Measurements from ENCODE around the gene TLR9.
A peak's percentile ranks its signal among the peaks of the same experiment; 100 is the strongest.

TLR9 gene

GRCh38 chr3:52216585-52217408, 8.6 kb downstream of the TLR9 start:
- no peak for DNase-seq

- DNase-seq = no peak
Measured at GRCh38 chr3:52215351-52215750, 10.1 kb downstream of the TLR9 start.

DNA sequence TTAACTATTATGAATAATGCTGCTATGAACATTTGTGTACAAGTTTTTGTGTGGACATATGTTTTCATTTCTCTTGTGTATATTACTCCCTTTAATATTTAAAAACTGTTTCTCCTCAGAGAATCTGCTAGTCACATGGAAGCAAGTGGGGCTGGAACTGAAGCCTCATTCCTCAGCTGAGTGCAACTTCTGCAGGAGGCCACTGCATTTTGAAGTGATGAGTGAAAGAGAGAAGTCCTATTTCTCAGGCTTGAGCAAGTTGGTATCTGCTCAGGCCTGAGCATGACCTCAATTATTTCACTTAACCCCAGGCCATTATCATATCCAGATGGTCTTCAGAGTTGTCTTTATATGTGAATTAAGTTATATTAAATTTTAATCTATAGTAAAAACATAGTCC, 11.5 kb downstream of the TLR9 start:
- no peak for DNase-seq

GRCh38 chr3:52213005-52213404, 12.4 kb downstream of the TLR9 start:
- no peak for DNase-seq

DNA sequence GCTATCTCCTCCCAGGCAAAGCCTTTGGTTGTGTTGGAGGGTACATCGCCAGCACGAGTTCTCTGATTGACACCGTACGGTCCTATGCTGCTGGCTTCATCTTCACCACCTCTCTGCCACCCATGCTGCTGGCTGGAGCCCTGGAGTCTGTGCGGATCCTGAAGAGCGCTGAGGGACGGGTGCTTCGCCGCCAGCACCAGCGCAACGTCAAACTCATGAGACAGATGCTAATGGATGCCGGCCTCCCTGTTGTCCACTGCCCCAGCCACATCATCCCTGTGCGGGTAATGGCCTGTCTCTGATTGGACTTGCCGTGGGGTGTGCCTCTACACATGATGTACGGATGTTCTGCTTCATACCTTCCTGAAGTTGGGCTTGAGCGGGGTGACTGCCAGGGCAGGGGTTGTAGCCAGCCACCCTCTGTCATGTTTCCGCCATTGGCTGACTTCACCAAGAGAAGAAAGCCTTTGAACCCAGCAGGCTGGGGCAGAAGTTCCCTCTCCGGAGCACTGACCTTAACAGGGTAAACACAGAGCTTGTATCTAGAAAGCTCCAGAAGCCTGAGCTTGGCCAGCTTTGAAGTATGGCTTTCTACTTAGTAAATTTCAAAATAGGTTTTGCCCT, 14.1 kb downstream of the TLR9 start:
- no peak for DNase-seq

DNA sequence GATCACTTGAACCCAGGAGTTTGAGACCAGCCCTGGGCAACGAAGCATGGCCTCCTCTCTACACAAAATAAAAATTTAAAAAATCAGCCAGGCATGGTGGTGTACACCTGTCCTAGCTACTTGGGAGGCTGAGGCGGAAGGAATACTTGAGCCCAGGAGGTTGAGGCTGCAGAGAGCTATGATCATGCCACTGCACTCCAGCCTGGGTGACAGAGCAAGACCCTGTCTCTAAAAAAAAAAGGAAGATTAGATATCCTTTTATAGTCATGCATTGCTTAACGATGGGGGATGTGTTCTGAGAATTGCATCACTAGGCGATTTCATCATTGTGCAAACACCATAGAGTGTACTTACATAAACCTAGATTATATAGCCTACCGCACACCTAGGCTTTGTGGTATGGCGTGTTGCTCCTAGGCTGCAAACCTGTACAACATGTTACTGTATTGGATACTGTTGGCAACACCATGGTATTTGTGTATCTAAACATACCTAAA, 14.8 kb downstream of the TLR9 start:
- peak; percentile 15 for DNase-seq

DNA sequence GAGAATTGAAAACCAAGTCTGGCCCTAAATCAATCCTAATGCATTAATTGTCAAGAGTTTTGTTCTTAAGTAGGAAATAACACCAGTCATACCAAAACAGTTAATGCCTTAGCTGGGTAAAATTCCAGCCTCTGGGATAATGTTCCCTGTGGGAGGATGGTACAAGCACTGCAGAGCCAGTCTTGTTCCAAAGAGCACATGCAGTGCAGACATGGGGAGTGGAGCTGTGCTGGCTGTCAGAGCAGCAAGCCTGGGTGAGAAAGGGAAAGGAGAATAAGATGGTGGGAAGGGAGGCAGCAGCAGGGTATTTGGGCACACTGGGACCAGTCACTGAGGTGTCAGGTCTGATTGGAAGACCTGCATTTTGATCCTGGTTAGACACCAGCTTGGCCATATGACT, 15.4 kb downstream of the TLR9 start:
- DNase-seq = no peak

DNA sequence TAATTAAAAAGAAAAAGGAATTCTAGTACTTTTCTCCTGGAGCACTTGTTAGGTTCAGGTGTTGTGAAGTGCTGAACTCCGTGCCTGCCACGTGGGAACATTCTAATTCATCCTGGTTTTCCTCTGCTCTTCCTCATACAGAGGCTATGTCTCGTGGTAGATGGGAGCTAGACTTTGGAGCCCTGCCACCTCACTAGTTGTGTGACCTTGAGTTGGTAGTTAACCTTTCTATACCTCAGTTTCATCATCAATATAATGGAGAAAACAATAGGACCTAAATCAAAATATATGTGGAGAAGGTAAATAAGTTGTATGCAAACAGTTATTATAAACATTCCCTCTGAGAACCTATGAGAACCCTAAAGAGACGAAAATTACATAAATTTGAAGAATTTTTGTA, 16.9 kb downstream of the TLR9 start:
- no peak for DNase-seq

DNA sequence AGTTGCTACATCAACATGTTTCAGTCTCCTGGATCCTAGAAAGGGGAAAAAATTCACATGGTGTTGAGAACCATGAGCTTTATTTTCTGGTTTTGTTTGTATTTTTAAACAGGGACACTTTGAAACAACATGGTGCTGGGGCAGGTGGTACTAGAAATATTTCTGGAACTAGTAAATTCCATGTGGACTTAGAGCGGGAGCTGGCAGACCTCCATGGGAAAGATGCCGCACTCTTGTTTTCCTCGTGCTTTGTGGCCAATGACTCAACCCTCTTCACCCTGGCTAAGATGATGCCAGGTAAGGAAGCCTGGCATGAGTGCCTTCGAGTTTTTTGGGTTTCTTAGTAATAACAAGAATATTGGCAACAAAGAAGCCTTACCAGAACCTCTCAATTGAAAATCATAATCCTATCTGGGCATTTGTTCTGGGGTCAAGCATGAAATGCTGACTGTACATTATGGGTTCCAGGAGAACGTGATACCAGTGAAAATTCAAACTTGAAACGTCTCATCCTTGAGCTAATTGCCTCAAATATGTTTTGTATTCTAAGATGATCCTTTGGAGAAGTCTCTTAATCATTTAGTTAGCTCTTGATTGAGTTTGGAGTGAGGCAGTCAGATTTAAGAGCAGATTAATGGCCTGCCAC, 19.6 kb downstream of the TLR9 start:
- no peak for DNase-seq

DNA sequence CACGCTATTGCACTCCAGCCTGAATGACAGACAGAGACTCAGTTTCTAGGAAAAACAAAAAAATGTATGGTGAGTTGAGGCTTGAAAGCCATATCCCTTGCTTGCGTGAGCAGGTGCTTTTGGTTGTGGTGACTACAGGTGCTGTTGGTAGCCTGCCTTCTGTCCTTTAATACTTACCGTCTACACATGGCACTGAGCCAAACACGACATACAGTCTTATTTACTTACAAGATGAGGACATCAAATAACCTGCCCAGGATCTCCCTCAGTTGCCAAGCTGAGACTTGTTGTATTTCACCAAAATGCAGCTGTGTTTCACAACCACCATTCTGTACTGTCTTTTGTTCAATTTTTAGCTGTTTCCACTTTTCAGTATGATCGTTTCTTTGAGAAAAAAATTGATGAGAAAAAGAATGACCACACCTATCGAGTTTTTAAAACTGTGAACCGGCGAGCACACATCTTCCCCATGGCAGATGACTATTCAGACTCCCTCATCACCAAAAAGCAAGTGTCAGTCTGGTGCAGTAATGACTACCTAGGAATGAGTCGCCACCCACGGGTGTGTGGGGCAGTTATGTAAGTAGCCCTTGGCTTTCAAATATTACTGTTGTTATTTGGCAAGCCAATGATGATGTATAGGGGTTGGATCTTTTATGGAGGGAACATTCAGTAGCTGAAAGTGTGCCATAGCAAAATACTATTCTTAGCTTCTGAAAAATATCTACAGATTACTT, 20.9 kb downstream of the TLR9 start:
- DNase-seq = peak; percentile 65

DNA sequence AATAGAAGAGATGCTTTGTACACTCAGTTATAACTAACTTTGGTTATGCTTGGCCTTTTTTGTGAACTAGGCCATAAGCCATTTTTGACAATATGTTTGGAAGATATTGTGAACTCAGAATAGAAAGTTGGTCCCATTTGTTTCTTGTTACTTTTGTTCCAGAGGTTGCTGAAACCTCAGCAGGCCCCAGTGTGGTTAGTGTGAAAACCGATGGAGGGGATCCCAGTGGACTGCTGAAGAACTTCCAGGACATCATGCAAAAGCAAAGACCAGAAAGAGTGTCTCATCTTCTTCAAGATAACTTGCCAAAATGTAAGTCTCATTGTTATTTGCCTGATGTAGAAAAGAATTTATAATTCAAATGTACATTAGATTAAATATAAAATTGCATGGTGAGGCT, 21.7 kb downstream of the TLR9 start:
- DNase-seq = no peak

DNA sequence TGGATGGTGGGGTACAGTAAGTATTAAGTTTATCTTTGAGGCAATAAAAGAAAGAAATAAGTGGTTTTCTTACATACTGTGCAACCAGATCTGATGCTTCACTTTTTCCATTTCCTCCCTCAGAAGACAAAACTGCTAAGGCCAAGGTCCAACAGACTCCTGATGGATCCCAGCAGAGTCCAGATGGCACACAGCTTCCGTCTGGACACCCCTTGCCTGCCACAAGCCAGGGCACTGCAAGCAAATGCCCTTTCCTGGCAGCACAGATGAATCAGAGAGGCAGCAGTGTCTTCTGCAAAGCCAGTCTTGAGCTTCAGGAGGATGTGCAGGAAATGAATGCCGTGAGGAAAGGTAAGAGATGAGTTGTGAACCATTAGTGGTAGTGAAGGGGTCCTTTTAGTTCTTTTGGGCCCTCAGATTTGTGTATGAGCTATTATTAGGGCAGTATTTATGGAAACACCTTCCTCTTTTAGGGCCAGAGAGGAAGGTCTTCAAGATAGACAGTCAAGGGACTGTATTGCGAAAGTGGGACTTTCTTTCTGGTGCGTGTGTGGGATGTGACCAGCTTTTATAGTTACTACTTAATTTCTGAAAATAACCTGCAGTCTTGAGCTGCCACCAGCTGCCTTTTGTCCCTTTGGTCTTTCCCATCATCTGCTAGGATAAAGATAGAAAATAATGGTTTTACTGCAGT, 22.9 kb downstream of the TLR9 start:
- no peak for DNase-seq

GRCh38 chr3:52200981-52201679, 24.3 kb downstream of the TLR9 start:
- no peak for DNase-seq

GRCh38 chr3:52198643-52199608, 26.5 kb downstream of the TLR9 start:
- no peak for DNase-seq

DNA sequence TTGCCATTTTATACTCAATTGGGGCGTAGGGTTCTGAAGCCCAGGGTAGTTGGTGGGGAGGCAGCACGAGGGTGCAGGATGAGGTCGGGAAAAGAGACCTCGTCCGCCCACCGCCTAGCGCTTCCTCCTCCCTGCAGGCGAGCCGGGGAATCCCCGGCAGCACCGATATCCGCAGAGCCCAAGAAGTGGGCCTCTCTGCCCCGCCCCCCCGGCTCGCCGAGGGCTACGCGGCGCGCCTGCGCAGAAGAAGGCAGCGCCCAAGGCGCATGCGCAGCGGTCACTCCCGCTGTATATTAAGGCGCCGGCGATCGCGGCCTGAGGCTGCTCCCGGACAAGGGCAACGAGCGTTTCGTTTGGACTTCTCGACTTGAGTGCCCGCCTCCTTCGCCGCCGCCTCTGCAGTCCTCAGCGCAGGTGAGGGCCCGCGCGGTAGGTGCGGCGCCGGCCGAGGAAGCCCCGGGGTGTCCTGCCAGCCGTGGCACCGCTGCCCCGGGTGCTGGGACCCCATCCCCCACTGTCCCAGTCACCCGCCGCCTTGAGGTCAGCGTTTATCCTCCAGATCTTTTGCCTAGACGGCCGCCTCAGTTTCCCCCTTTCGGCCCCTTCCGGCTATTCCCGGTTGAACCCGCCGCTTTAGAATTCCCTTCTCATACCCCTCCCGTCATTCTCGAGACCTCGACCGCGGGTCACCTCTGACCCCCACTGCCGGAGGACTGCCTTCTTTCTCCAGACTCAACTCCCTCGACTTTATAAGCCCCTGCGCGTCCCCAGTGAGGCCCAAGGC, 27.4 kb downstream of the TLR9 start, which contains the start of gene ALAS1:
Gene ALAS1, plus strand, starts transcription at position 319 of the 784 bp plus-strand sequence. CDS start 1,082 bp downstream, outside the sequence.
- peak; percentile 58 for DNase-seq

GRCh38 chr3:52197499-52197841, 28.0 kb downstream of the TLR9 start:
- DNase-seq = no peak

DNA sequence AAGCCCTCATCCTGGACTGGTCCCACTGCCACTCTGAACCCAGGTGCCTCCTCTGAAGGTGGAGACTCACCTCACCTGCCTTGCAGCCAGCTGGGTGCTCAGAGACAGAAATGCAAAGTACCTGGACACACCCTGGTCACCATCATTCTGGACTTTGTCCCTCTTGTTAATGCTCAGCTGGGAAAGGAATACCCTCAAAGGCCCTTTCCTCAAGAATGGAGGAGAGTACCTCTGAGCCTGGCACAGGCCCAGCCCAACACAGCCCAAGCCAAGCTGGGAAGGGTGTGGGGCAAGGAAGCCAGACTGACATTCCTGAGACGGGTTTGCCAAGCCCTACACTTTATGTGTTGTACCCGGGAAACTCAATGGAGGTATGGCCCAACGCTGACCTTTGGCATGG, 28.5 kb downstream of the TLR9 start:
- no peak for DNase-seq

DNA sequence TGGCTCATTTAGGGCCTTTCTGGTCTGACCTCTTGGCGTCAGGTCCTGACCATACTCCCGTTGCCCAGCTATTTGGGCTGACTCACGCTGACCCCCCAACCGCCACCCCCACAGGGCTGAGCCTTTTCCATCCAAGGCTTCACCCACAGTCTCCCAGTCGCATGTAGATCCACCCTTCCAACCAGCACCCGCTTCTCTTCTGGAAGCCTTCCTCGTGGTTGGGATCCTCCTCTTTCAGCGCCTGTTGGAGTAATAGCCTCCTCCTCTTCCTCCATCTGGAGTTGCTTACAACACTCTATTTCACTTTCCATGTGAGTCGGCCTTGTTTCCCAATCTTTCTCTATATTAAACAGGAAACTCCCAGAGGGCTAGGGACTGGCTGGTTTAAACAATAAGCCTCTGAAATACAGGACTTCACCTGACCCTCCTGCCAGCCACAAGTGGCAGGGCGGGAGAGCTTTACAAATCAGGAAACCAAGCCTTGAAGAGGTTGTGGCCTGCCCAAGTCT, 29.6 kb downstream of the TLR9 start:
- no peak for DNase-seq

- no peak for DNase-seq
Measured at GRCh38 chr3:52195291-52195597, 30.2 kb downstream of the TLR9 start.
